HFF-Myc (cell line): Measurements from ENCODE around the gene PSMF1.

Experiments used
- DNase-seq: peaks from one replicate; pipeline ENCODE4 v3.0.0-alpha.2; 2011; ENCODE audit warnings: low read depth; ENCODE audit errors: extremely low read depth
- H3K4me3 ChIP-seq: replicated peaks from 2 replicates; pipeline ENCODE4 v1.5.1; 2011; ENCODE audit warnings: low read depth, mild to moderate bottlenecking, control low read depth, low read length
- TF ChIP-seq, protein P1 (sequence below): IDR thresholded peaks from 2 replicates; pipeline ENCODE4 v1.5.1; 2012; ENCODE audit warnings: mild to moderate bottlenecking, low read depth, low read length, control low read depth; ENCODE audit errors: missing control alignments

PSMF1 gene

DNA sequence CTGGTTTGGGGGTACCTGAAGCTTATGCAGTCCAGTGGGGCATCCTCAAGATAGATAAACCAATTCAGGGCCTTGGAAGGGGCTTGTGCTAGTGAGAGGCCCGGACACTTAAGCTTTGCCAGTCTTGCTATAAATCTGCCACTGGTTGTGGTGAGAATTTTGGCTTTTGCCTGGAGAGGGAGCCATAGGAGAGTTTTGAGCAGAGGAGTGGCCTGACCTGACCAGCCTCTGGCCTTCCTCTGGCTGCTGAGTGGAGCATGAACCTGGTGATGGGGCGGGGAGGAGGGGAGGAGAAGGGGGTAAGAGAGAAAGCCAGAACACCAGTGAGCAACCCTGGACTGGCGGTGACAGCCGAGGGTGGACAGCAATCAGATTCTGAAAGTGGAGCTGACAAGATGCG, 59.3 kb downstream of the PSMF1 start:
- no peak overlapping the region for H3K4me3 ChIP-seq
- no peak for DNase-seq
- TF ChIP-seq, protein P1, sequence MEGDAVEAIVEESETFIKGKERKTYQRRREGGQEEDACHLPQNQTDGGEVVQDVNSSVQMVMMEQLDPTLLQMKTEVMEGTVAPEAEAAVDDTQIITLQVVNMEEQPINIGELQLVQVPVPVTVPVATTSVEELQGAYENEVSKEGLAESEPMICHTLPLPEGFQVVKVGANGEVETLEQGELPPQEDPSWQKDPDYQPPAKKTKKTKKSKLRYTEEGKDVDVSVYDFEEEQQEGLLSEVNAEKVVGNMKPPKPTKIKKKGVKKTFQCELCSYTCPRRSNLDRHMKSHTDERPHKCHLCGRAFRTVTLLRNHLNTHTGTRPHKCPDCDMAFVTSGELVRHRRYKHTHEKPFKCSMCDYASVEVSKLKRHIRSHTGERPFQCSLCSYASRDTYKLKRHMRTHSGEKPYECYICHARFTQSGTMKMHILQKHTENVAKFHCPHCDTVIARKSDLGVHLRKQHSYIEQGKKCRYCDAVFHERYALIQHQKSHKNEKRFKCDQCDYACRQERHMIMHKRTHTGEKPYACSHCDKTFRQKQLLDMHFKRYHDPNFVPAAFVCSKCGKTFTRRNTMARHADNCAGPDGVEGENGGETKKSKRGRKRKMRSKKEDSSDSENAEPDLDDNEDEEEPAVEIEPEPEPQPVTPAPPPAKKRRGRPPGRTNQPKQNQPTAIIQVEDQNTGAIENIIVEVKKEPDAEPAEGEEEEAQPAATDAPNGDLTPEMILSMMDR, result no peak

DNA sequence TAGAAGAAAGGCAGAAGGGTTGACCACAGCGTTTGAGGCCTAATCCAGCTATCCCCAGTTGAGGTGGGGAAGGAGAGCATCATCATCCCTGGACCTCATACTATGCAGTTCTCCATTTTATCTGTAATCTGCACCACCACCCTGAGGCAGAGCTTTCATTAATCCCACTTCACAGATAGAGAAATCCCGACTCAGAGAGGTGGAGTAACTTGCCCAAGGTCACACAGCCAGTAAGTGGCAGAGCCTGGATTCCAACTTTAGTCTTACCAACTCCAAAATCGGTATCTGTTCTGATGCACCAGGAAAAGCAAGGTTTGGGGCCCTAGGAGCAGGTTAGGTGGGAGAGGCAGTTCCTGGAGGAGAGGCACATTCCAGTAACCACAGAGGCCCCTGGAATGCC, 59.7 kb downstream of the PSMF1 start:
- TF ChIP-seq, protein P1, result no peak
- H3K4me3 ChIP-seq, result no peak overlapping the region
- no peak for DNase-seq

DNA sequence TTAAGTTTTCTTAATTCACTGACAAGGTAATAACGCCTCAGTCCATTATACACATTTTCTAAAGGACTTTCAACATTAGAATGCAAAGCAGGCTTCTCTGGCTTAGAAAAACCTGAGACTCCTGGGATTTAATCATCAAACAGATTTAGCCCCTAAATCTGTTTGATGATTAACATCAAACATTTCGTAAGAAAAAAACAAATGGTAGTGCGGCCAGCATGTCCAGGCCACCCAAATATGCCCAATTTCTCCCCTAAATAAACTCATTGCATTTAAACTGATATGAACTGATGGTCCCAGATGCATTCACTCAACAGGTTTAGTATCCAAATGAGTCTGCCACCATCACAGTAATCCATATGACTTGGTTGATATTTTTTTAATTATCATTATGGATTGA, 60.2 kb downstream of the PSMF1 start:
- H3K4me3 ChIP-seq, result no peak overlapping the region
- DNase-seq, result no peak
- TF ChIP-seq, protein P1, result no peak

DNA sequence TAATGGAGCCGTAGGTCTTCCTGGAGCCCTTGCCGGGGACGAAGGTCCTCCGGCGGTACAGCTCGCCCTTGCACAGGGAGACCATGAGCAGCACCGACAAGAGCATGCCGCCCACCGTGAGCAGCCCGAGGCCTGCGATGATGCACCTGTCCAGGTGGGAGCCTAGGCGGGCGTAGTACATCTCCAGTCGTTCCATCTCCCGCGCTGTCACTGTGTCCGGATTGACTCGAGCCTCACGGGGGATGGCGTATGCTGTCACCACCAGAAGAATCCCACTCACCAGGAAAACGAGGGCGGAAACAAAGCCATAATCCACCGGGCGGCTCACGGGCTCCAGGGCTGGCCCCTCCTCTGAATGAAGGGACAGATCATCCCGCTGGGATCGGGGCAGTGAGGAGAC, 62.5 kb downstream of the PSMF1 start:
- TF ChIP-seq, protein P1, result no peak
- DNase-seq, result no peak
- H3K4me3 ChIP-seq, result no peak overlapping the region

DNA sequence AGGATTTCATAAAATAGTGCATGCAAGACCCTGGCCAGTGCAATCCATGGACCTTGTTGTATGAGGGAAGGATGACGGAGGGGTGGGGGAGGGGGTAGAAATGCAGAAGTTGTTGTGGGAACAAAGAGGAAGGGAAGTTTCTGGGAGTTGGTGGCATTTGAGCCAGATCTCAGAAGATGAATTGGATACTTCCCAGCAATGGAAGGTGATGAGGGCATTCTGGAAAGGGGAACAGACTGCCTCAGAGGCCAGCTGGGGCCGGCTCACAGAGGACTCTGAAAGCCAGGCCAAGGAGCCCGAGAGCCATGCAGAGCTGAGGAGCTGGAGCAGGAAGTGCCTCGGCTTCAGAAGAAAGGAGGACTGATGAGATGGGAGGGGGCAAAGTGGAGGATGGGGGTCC, 63.7 kb downstream of the PSMF1 start:
- no peak overlapping the region for H3K4me3 ChIP-seq
- TF ChIP-seq, protein P1, result no peak
- DNase-seq, result no peak

DNA sequence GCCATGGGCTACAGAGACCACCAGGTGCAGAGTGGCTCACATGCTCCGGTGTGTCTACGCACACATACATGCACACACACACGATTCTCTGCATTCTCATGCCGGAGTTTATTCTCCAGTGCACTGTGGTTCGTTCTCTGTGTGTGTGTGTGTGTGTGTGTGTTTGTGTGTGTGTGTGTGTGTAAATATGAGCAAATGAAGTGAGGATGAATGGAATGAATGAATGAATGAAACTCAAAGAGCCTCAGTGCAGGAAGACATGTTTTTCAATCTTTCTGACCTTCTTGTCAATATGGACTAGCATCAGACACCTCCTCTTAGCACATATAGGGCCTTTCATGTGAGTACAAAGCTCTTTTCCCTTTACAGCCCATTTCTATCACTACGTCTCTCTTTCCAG, 64.8 kb downstream of the PSMF1 start:
- no peak for DNase-seq
- H3K4me3 ChIP-seq, result no peak overlapping the region
- TF ChIP-seq, protein P1, result no peak

DNA sequence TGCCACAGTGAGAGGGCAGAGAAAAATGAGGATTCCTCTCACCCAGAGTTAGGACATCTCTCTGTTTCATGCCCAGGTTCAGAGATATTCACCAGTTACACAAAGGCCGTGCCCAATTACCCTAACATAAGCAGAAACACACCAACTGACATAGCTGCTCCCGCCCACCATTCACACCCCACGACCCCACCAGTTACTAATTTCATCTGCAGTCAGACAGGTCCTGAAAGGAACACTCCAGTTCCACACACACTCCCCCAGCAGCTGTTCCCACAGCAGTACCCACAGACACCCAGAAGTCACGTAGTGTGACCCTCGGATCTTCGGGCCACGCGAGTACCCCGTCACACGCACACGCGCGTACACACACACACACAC, 65.8 kb downstream of the PSMF1 start:
- no peak overlapping the region for H3K4me3 ChIP-seq
- no peak for DNase-seq
- TF ChIP-seq, protein P1, result no peak
